GM12872 (cell line): ENCODE data around the gene B4GALT3.

Experiments
- CTCF ChIP-seq: IDR thresholded peaks from 3 replicates; pipeline ENCODE4 v1.5.1; 2011; ENCODE audit warnings: low read depth, mild to moderate bottlenecking, low read length, moderate library complexity; ENCODE audit not compliant: insufficient read depth

Gene B4GALT3

GRCh38 chr1:161215076-161215475 is 37.8 kb upstream of the B4GALT3 start, which contains the start of gene FCER1G:
TSS of gene FCER1G (plus strand) at chr1:161215295. CDS start at chr1:161215322, 27 bp downstream.
- TF ChIP-seq CTCF, result no peak

- TF ChIP-seq CTCF, result no peak
These were observed 37.1 kb upstream of the B4GALT3 start for GRCh38 chr1:161214369-161214768.

- TF ChIP-seq CTCF, result peak; percentile 95
These were observed 32.6 kb upstream of the B4GALT3 start for GRCh38 chr1:161209790-161210409.

- TF ChIP-seq CTCF, result no peak
These were observed 29.9 kb upstream of the B4GALT3 start for GRCh38 chr1:161207173-161207572.

GRCh38 chr1:161206411-161207140 is 29.3 kb upstream of the B4GALT3 start:
- no peak for TF ChIP-seq CTCF

GRCh38 chr1:161201836-161202712 is 24.8 kb upstream of the B4GALT3 start, which contains the start of gene NDUFS2:
TSS of gene NDUFS2 (plus strand) at chr1:161202367. CDS start at chr1:161202386, 19 bp downstream.
- TF ChIP-seq CTCF, result peak; percentile 37; the same call in 2 of the 3 replicates
